GM06990 (cell line): ENCODE data around the gene RBBP5.

Experiments
- DNase-seq: peaks from one replicate; pipeline ENCODE4 v3.0.0-alpha.2; 2011; ENCODE audit not compliant: insufficient read length; ENCODE audit errors: extremely low read depth
- H3K27me3 ChIP-seq: replicated peaks from 2 replicates; pipeline ENCODE4 v1.6.0; 2011; ENCODE audit warnings: low read length; ENCODE audit not compliant: control insufficient read depth, insufficient read depth
- H3K36me3 ChIP-seq: 2 replicates; pipeline ENCODE4 v1.5.1; 2011; ENCODE audit warnings: low read length; ENCODE audit not compliant: control insufficient read depth, insufficient read depth
- H3K4me3 ChIP-seq: replicated peaks from 2 replicates; pipeline ENCODE4 v1.5.1; 2011; ENCODE audit warnings: low read depth, mild to moderate bottlenecking, control low read depth, low read length
- TF ChIP-seq, protein P1 (sequence below): IDR thresholded peaks from 2 replicates; pipeline ENCODE4 v1.5.1; 2011; ENCODE audit warnings: low read length, control low read depth, mild to moderate bottlenecking, inconsistent platforms; ENCODE audit not compliant: insufficient read depth, poor library complexity, severe bottlenecking

The RBBP5 gene

DNA sequence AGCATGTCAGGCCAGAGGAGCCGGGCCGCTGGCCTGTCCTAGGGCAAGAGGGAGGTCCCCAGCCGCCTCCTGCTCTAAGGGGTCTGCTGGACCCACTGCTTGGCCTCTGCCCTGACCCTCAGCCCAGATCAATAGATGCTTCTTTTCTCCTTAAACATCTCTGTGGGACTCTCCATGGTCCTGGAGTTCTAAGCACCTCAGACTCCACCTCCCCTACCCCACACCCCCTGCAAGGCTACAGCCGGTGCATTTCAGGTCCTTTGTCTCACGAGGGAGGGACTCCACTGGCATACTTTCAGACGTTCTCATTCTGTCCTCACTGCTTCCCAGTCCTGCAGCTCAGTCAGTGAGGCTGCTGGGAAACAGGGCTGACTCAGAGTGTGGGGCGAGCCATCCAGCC is 67.8 kb downstream of the RBBP5 start:
- no peak for DNase-seq
- no peak overlapping the region for H3K4me3 ChIP-seq
- no peaks in the 10 kb centered on the region; the same call in none of the 2 replicates for H3K27me3 ChIP-seq
- TF ChIP-seq, protein P1, sequence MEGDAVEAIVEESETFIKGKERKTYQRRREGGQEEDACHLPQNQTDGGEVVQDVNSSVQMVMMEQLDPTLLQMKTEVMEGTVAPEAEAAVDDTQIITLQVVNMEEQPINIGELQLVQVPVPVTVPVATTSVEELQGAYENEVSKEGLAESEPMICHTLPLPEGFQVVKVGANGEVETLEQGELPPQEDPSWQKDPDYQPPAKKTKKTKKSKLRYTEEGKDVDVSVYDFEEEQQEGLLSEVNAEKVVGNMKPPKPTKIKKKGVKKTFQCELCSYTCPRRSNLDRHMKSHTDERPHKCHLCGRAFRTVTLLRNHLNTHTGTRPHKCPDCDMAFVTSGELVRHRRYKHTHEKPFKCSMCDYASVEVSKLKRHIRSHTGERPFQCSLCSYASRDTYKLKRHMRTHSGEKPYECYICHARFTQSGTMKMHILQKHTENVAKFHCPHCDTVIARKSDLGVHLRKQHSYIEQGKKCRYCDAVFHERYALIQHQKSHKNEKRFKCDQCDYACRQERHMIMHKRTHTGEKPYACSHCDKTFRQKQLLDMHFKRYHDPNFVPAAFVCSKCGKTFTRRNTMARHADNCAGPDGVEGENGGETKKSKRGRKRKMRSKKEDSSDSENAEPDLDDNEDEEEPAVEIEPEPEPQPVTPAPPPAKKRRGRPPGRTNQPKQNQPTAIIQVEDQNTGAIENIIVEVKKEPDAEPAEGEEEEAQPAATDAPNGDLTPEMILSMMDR: no peak
- H3K36me3 ChIP-seq: no peaks in the 10 kb centered on the region

DNA sequence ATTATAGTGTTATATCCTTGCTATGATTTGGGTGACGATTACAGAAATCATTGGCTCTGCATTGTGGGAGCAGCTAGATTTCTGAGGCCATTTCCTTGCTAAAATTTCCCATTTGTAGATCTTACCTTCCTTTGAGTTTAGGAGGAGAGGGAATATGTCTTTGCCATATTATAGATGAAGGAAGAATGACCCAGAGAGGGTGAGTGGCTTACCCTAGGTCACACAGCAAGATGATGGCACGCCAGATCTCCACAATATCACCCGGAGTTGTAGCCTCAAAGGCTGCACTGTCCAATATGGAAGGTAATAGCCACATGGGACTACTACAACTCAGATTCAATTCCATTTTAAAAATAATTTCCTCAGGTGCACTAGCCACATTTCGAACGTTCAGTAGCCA is 68.5 kb downstream of the RBBP5 start:
- H3K27me3 ChIP-seq: no peaks in the 10 kb centered on the region; the same call in none of the 2 replicates
- DNase-seq: no peak
- H3K36me3 ChIP-seq: no peaks in the 10 kb centered on the region
- TF ChIP-seq, protein P1: no peak
- H3K4me3 ChIP-seq: no peak overlapping the region

DNA sequence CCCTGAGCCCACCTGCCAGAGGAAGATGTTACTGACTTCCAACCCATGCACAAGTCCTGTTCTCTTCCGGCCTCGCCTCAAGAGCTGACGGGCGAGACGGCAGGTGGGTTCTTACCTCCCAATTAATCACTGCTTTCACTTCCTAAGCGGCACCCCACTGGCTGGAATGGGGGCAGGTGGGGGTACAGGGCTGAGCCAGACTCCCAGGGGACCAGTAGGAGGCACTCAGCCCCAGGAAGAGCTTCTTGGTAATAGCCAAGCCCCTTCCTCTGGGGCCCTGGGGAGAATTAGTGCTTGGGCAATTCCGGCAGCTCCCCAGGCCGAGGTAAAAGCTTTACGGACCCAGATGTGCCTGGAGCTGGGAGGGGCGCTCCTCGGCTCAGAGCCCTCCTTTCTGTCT is 69.1 kb downstream of the RBBP5 start:
- no peak for DNase-seq
- H3K27me3 ChIP-seq: no peaks in the 10 kb centered on the region; the same call in none of the 2 replicates
- no peak overlapping the region for H3K4me3 ChIP-seq
- H3K36me3 ChIP-seq: no peaks in the 10 kb centered on the region
- TF ChIP-seq, protein P1: no peak

DNA sequence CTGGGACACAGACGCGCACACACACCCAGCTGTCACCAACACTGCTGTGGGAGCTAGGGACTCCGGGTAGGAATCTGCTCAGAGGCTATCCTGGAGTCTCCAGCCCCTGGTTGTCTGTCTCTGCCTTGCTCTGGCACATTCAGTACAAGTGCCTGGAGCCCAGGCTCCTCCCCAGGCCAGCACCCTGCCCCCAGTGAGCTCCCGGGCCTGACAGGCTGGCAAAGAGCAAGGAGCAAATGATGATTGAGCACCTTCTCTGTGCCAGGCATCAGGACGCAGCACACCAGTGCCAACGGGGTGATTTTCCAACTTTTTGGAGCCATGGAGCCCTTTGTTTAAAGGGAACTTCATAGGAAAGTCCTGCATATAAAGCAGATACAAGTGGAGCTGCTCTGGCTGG is 72.3 kb downstream of the RBBP5 start:
- peaks cover 2% of the 10 kb centered on the region for H3K27me3 ChIP-seq
- TF ChIP-seq, protein P1: no peak

DNA sequence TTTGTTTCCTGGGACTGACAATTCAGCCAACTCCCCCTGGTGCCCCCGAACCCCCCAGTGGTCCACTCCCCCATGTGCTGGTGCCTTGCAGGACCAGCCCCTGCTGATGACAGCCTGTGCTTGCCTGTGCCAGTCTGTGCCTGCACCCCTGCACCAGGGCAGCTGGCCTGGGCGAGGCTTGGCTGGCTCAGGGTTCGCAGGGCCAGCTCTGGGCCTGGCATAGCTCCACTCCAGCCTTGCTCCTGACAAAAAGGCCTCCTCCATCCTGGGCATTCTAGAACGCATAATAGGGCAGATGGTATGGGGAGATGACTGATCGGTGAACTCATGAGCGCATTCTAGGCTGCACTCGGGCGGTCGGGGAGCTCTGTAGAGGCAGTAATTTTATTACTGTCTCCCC is 73.4 kb downstream of the RBBP5 start:
- Histone ChIP-seq H3K36me3 (no peaks in the 10 kb centered on the region), H3K4me3 (no peak overlapping the region), H3K27me3 (peaks cover 2% of the 10 kb centered on the region)
- no peak for DNase-seq
- TF ChIP-seq, protein P1: no peak

More for the DNA sequence above, 72.3 kb downstream of the RBBP5 start:
- Histone ChIP-seq H3K4me3 (no peak overlapping the region), H3K36me3 (no peaks in the 10 kb centered on the region)
- DNase-seq: no peak

DNA sequence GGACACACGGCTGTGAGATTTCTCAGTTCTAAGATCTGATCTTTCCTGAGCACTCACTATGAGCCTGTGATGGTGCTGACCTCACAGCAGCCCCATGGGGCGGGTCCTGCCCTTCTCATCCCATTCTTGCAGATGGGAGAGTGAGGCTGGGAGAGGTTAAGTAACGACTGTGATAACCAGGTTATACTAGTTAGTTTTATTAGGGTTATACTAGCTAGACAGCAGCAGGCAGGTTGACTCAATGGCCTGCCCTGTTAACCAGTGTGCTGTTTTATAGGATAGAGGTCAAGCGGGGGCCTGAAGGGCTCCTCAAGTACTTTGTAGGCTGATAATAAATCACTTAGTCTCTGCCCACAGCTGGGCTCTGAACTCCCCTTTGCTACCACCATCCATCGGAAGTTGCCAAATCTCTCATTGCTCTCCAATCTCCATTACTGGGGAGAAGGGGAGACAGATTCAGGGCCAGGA is 74.0 kb downstream of the RBBP5 start:
- peaks cover 2% of the 10 kb centered on the region for H3K27me3 ChIP-seq
- no peak for DNase-seq

More for the DNA sequence above, 74.0 kb downstream of the RBBP5 start:
- no peaks in the 10 kb centered on the region for H3K36me3 ChIP-seq
- TF ChIP-seq, protein P1: no peak
- no peak overlapping the region for H3K4me3 ChIP-seq
